PC-3 (cell line): ENCODE measurements around the gene SLMAP.

Source experiments
- EZH2 ChIP-seq: fragments of 300-600 bp; sonication (generic); IDR thresholded peaks from one replicate; pipeline ENCODE4 v1.6.1; 2017; ENCODE audit warnings: antibody characterized with exemption, mild to moderate bottlenecking, low read length; ENCODE audit not compliant: unreplicated experiment
- TF ChIP-seq, protein P1 (sequence below): fragments of 300-600 bp; sonication (generic); conservative IDR thresholded peaks from 2 replicates; pipeline ENCODE4 v1.5.1; 2017; ENCODE audit warnings: antibody characterized with exemption, low read depth, mild to moderate bottlenecking, low read length

DNA sequence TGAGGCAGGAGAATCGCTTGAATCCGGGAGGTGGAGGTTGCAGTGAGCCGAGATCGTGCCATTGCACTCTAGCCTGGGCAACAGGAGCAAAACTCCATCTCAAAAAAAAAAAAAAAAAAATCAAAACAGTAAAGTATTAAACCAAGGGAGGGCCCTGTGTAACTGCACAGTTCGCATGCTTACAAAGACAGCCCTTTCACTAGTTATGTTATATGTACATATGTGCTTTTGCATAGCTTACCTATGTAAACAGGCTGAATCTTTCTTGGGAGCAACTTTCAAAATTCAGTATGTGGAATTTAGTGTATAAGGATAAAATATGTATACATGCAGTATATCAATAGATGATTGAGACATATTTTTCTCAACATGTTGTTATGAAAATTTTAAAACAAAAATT, 16.1 kb upstream of the SLMAP start:
- TF ChIP-seq, protein P1, sequence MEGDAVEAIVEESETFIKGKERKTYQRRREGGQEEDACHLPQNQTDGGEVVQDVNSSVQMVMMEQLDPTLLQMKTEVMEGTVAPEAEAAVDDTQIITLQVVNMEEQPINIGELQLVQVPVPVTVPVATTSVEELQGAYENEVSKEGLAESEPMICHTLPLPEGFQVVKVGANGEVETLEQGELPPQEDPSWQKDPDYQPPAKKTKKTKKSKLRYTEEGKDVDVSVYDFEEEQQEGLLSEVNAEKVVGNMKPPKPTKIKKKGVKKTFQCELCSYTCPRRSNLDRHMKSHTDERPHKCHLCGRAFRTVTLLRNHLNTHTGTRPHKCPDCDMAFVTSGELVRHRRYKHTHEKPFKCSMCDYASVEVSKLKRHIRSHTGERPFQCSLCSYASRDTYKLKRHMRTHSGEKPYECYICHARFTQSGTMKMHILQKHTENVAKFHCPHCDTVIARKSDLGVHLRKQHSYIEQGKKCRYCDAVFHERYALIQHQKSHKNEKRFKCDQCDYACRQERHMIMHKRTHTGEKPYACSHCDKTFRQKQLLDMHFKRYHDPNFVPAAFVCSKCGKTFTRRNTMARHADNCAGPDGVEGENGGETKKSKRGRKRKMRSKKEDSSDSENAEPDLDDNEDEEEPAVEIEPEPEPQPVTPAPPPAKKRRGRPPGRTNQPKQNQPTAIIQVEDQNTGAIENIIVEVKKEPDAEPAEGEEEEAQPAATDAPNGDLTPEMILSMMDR, result no peak
- TF ChIP-seq EZH2, result no peak
